ENCODE results near the gene YY1AP1.
"Not testable (repeated sequence)": the region's sequence is repeated elsewhere in the genome, so short reads cannot be mapped to it uniquely, and the experiment has no call there.

Gene YY1AP1

GRCh38 chr1:155681776-155682175 is 6.8 kb downstream of the YY1AP1 start:
- no peak for TF ChIP-seq CTCF (IDR thresholded peaks at IDR 0.05; ENCODE audit: insufficient read depth, low read length, poor library complexity, severe bottlenecking)
- Histone ChIP-seq H3K4me3 (replicated peaks; ENCODE audit: low read depth, low read length) (no peak overlapping the region), H3K27me3 (replicated peaks; ENCODE audit: control insufficient read depth, insufficient read depth, low read length) (no peaks in the 10 kb centered on the region), H3K36me3 (ENCODE audit: control insufficient read depth, insufficient read depth, low read length) (peaks cover 10% of the 10 kb centered on the region)
- no peak for DNase-seq (ENCODE audit: extremely low read depth, insufficient read length)

DNA sequence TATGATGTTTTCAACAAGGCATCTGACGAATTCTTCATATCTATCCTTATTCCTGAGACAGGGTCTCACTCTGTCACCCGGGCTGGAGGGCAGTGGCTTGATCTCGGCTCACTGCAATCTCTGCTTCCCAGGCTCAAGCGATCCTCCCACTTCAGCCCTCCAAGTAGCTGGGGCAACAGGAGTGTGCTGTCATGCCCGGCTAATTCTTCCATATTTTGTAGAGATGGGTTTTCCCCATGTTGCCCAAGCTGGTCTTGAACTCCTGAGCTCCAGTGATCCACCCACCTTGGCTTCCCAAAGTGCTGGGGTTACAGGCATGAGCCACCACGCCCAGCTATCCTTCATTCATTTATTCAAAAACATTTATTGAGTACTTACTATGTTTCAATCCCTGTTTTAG is 8.0 kb downstream of the YY1AP1 start:
- DNase-seq (ENCODE audit: extremely low read depth, insufficient read length), result no peak

DNA sequence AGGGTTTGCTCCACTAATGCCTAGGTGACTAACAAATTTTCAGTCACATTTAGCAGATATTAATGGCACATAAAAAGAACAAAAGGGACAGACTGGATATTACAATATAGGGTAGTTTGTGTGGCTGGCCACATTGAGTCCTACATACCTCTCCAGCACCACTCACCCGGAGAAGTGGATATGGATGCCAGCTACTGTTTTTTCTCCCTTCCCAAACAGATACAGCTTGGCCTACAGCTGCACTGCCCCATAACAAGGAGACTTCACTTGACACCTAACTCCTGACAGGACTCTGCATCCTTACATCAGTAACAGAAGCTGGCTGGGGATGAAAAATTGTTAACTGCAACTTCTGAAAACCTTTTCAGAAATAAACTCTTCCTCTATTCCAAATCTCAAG is 9.6 kb downstream of the YY1AP1 start:
- peaks cover 15% of the 10 kb centered on the region for H3K36me3 ChIP-seq (ENCODE audit: control insufficient read depth, insufficient read depth, low read length)
- DNase-seq (ENCODE audit: extremely low read depth, insufficient read length), result not testable (repeated sequence)

More for the DNA sequence above, 8.0 kb downstream of the YY1AP1 start:
- Histone ChIP-seq H3K4me3 (replicated peaks; ENCODE audit: low read depth, low read length) (no peak overlapping the region), H3K27me3 (replicated peaks; ENCODE audit: control insufficient read depth, insufficient read depth, low read length) (no peaks in the 10 kb centered on the region), H3K36me3 (ENCODE audit: control insufficient read depth, insufficient read depth, low read length) (peaks cover 10% of the 10 kb centered on the region)
- TF ChIP-seq CTCF (IDR thresholded peaks at IDR 0.05; ENCODE audit: insufficient read depth, low read length, poor library complexity, severe bottlenecking), result no peak

GRCh38 chr1:155678027-155678426 is 10.5 kb downstream of the YY1AP1 start:
- no peak overlapping the region for H3K4me3 ChIP-seq (replicated peaks; ENCODE audit: low read depth, low read length)
- DNase-seq (ENCODE audit: extremely low read depth, insufficient read length), result no peak
- peaks cover 15% of the 10 kb centered on the region for H3K36me3 ChIP-seq (ENCODE audit: control insufficient read depth, insufficient read depth, low read length)
- TF ChIP-seq CTCF (IDR thresholded peaks at IDR 0.05; ENCODE audit: insufficient read depth, low read length, poor library complexity, severe bottlenecking), result no peak
- no peaks in the 10 kb centered on the region for H3K27me3 ChIP-seq (replicated peaks; ENCODE audit: control insufficient read depth, insufficient read depth, low read length)

More for the DNA sequence above, 9.6 kb downstream of the YY1AP1 start:
- H3K27me3 ChIP-seq (replicated peaks; ENCODE audit: control insufficient read depth, insufficient read depth, low read length); H3K4me3 ChIP-seq (replicated peaks; ENCODE audit: low read depth, low read length): not testable (repeated sequence)

GRCh38 chr1:155673003-155673402 is 15.6 kb downstream of the YY1AP1 start:
- DNase-seq (ENCODE audit: extremely low read depth, insufficient read length), result no peak
- Histone ChIP-seq H3K4me3 (replicated peaks; ENCODE audit: low read depth, low read length) (no peak overlapping the region), H3K36me3 (ENCODE audit: control insufficient read depth, insufficient read depth, low read length) (peaks cover 20% of the 10 kb centered on the region), H3K27me3 (replicated peaks; ENCODE audit: control insufficient read depth, insufficient read depth, low read length) (no peaks in the 10 kb centered on the region)
- TF ChIP-seq CTCF (IDR thresholded peaks at IDR 0.05; ENCODE audit: insufficient read depth, low read length, poor library complexity, severe bottlenecking), result no peak

DNA sequence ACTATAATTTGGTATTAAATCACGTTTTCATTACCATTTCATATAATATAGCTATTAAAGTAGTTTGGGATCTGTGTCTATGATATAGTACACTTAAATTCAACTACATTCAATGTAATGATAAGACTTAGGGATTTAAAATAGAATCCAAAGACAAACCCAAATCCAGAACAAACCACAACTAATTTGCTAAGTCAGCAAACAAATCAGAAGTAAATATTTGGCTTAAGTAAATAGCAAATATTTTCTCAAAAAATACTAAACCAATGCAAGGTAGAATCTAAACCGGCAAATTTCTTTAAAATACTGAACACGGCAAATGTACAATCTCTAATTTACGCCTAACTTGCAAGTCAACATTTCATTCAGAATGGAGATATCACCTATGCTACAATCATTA is 16.8 kb downstream of the YY1AP1 start:
- no peaks in the 10 kb centered on the region for H3K27me3 ChIP-seq (replicated peaks; ENCODE audit: control insufficient read depth, insufficient read depth, low read length)
- peaks cover 22% of the 10 kb centered on the region for H3K36me3 ChIP-seq (ENCODE audit: control insufficient read depth, insufficient read depth, low read length)
- no peak overlapping the region for H3K4me3 ChIP-seq (replicated peaks; ENCODE audit: low read depth, low read length)

More for the DNA sequence above, 16.8 kb downstream of the YY1AP1 start:
- TF ChIP-seq CTCF (IDR thresholded peaks at IDR 0.05; ENCODE audit: insufficient read depth, low read length, poor library complexity, severe bottlenecking), result no peak
- no peak for DNase-seq (ENCODE audit: extremely low read depth, insufficient read length)

All from GM06990 (cell line).